ENCODE data around the gene GK. TPM values are rescaled to one million over a fixed set of nuclear protein-coding genes. Genes with fewer than 3 reads are reported as not detected.

The GK gene
- total RNA-seq: 1 to 10 TPM; 1.0 to 8.0 (median 3.0) TPM

DNA sequence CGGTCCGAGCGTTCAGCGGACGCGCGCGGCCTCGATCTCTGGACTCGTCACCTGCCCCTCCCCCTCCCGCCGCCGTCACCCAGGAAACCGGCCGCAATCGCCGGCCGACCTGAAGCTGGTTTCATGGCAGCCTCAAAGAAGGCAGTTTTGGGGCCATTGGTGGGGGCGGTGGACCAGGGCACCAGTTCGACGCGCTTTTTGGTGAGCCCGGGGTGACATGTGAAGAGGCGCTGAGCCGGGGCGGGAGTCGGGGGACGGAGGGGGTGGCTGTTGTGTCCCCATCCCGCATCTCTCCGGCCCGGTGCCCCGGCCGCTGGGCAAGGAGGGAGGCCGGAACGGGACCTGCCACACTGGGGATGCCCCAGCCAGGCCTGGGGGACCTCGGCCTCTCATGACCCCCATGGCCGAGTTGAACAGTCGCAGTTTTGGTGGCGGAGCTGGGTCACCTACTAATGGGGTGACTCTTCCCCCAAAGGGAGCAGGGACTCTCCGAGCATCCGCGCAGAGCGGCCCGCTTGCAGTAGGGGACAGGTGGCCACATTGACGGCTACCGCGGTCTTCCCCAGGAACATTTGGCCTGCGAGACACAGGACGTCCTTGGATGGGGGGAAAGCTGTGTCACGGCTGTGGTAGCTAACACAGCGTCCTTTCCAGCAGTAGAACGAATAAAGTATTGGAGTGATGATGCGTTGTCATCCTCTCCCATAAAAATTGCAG lies at the start of gene GK:
GK (plus strand) TSS at position 9 of the 717 bp plus-strand sequence; CDS start at position 124, 115 bp downstream.
- Histone ChIP-seq H3K4me3 (peak within 1 kb of the TSS; percentile 52 to 54), H3K27me3 (no peaks in the 10 kb centered on the region), H3K9me3 (no peaks in the 10 kb centered on the region), H3K36me3 (no peaks in the 10 kb centered on the region), H3K27ac (peak within 1 kb of the TSS; percentile 67 to 68), H3K4me1 (no peaks in the 10 kb centered on the region)
- intact Hi-C loops (cut with DNase I; ENCODE audit: low total_unique reads): no loop called here
- peak in 1 of 2 donors; percentile 17 for DNase-seq
- TF ChIP-seq POLR2A (IDR thresholded peaks at IDR 0.05): no peak
- TF ChIP-seq, protein P1, sequence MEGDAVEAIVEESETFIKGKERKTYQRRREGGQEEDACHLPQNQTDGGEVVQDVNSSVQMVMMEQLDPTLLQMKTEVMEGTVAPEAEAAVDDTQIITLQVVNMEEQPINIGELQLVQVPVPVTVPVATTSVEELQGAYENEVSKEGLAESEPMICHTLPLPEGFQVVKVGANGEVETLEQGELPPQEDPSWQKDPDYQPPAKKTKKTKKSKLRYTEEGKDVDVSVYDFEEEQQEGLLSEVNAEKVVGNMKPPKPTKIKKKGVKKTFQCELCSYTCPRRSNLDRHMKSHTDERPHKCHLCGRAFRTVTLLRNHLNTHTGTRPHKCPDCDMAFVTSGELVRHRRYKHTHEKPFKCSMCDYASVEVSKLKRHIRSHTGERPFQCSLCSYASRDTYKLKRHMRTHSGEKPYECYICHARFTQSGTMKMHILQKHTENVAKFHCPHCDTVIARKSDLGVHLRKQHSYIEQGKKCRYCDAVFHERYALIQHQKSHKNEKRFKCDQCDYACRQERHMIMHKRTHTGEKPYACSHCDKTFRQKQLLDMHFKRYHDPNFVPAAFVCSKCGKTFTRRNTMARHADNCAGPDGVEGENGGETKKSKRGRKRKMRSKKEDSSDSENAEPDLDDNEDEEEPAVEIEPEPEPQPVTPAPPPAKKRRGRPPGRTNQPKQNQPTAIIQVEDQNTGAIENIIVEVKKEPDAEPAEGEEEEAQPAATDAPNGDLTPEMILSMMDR (IDR thresholded peaks at IDR 0.05): no peak

DNA sequence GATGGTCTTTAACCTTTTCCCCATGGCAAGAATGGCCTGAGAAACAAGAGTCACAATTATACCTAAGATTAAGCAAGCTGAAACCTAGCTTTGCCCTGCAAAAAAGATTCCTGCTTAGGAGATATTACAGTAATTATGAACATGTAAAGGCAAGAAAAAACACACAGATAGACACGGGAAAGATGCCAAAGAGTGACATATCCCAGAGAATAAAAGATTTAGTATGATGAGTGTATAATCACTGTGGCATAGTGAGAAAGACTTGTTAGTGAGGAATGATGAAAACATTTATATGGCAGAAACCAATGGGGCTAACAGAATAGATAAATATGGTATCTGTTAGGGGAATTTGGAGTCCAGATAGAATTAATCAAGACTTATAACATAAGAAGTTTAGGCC lies 46.1 kb upstream of the GK start:
- no peaks in the 10 kb centered on the region for H3K4me1 ChIP-seq
- no peak for DNase-seq
- H3K9me3 ChIP-seq: no peaks in the 10 kb centered on the region
- H3K36me3 ChIP-seq: no peaks in the 10 kb centered on the region
- H3K27me3 ChIP-seq: no peaks in the 10 kb centered on the region
- intact Hi-C loops (cut with DNase I; ENCODE audit: low total_unique reads): no loop called here
- no peak overlapping the region for H3K4me3 ChIP-seq
- TF ChIP-seq POLR2A (IDR thresholded peaks at IDR 0.05): no peak
- TF ChIP-seq, protein P1 (IDR thresholded peaks at IDR 0.05): no peak
- no peak overlapping the region for H3K27ac ChIP-seq

DNA sequence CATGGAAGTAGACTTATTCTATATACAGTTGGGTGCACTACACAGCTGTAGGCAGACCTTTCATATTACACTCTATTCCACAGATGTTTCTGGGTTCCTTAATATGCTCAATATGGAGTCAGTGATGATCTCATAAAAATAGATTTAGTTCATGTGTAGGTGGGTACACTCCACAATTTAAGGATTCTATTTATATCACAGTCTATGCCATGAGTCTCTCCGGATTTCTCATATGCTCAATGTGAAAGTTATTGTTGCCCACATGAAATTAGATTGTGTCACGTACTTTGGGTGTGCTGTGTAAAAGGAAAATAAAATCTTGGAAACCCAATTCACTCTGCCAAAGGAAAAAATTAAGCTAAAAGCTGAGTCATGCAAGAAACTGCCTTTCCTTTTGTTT lies 43.2 kb upstream of the GK start:
- no peak overlapping the region for H3K4me3 ChIP-seq
- TF ChIP-seq, protein P1 (IDR thresholded peaks at IDR 0.05): no peak
- no peak for TF ChIP-seq POLR2A (IDR thresholded peaks at IDR 0.05)
- intact Hi-C loops (cut with DNase I; ENCODE audit: low total_unique reads): no loop called here
- no peak for DNase-seq
- H3K27me3 ChIP-seq: no peaks in the 10 kb centered on the region
- H3K27ac ChIP-seq: no peak overlapping the region
- no peaks in the 10 kb centered on the region for H3K36me3 ChIP-seq
- no peaks in the 10 kb centered on the region for H3K9me3 ChIP-seq
- H3K4me1 ChIP-seq: no peaks in the 10 kb centered on the region

DNA sequence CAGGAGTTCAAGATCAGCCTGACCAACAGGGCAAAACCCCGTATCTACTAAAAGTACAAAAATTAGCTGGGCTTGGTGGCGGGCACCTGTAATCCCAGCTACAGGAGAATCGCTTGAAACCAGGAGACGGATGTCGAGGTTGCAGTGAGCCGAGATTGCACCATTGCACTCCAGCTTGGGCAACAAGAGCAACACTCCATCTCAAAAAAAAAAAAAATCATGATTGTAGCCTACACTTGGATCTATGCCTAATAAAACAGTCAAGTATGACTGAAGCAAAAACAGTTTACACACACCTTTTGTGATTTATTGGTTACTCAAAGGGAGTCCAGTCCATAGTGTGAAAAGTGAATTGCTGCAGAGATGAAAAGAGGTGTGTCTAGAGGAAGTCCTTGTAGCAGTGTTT lies 41.0 kb upstream of the GK start:
- intact Hi-C loops (cut with DNase I; ENCODE audit: low total_unique reads): no loop called here

DNA sequence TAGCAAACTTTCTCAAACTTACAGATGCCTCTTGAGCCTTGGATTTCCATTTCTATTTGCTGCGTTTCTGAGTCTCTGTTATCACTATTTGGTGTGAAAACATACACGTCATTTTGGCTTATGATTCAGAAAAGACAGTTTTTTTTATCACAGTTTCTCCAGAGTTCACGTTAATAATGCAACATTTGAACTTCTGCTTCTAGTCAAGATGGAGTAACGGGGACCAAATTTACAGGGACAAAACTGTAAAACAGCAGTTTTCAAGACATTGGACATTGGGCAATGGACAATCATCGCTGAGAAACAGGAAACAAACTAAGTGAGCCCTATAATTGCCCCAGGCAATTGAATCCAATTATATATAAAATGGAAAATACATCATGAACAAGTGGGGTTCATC lies 39.5 kb upstream of the GK start:
- TF ChIP-seq, protein P1 (IDR thresholded peaks at IDR 0.05): no peak
- TF ChIP-seq POLR2A (IDR thresholded peaks at IDR 0.05): no peak
- H3K27me3 ChIP-seq: no peaks in the 10 kb centered on the region
- DNase-seq: no peak
- no peaks in the 10 kb centered on the region for H3K36me3 ChIP-seq
- H3K9me3 ChIP-seq: no peaks in the 10 kb centered on the region
- H3K27ac ChIP-seq: no peak overlapping the region
- no peak overlapping the region for H3K4me3 ChIP-seq
- intact Hi-C loops (cut with DNase I; ENCODE audit: low total_unique reads): no loop called here
- no peaks in the 10 kb centered on the region for H3K4me1 ChIP-seq

More for the DNA sequence above, 41.0 kb upstream of the GK start:
- no peak overlapping the region for H3K4me3 ChIP-seq
- H3K27ac ChIP-seq: no peak overlapping the region
- H3K36me3 ChIP-seq: no peaks in the 10 kb centered on the region
- no peaks in the 10 kb centered on the region for H3K4me1 ChIP-seq
- H3K27me3 ChIP-seq: no peaks in the 10 kb centered on the region
- TF ChIP-seq, protein P1 (IDR thresholded peaks at IDR 0.05): no peak
- no peak for TF ChIP-seq POLR2A (IDR thresholded peaks at IDR 0.05)
- no peaks in the 10 kb centered on the region for H3K9me3 ChIP-seq
- DNase-seq: no peak

All from uterus (tissue), 4 donors.